Ectodermal cell (in vitro differentiated cells): ENCODE data around the gene EHD1.

Experiments used
- H3K27ac ChIP-seq: 2 replicates; pipeline ENCODE4 v1.7.0; 2013; ENCODE audit warnings: mild to moderate bottlenecking, low read depth, low read length; ENCODE audit not compliant: insufficient read depth, poor library complexity, severe bottlenecking
- H3K27me3 ChIP-seq: 2 replicates; pipeline ENCODE4 v1.7.0; 2013; ENCODE audit warnings: mild to moderate bottlenecking, low read length; ENCODE audit not compliant: insufficient read depth, control insufficient read depth, poor library complexity, severe bottlenecking
- H3K36me3 ChIP-seq: one replicate; pipeline ENCODE4 v1.7.0; 2013; ENCODE audit warnings: low read length; ENCODE audit not compliant: control insufficient read depth, insufficient read depth
- H3K4me1 ChIP-seq: one replicate; pipeline ENCODE4 v1.7.0; 2013; ENCODE audit warnings: low read length; ENCODE audit not compliant: control insufficient read depth, insufficient read depth
- H3K4me3 ChIP-seq: 2 replicates; pipeline ENCODE4 v1.7.0; 2013; ENCODE audit warnings: low read depth, low read length, control low read depth; ENCODE audit not compliant: insufficient read depth
- H3K9me3 ChIP-seq: 2 replicates; pipeline ENCODE4 v1.7.0; 2013; ENCODE audit warnings: mild to moderate bottlenecking, low read length, moderate library complexity; ENCODE audit not compliant: control insufficient read depth
- WGBS, 2 experiments: methylation state at CpG; one replicate each; pipeline ENCODE4 v1.1.7; 2013; ENCODE audit warnings: missing lambda C conversion rate in 2 of 2; 5-methylcytosine and 5-hydroxymethylcytosine counted together

EHD1 gene

GRCh38 chr11:64844330-64845128 lies 33.9 kb downstream of the EHD1 start, which contains the start of gene CDC42BPG:
TSS of gene CDC42BPG (minus strand) at chr11:64844653. CDS start at chr11:64844569, 84 bp downstream.
- Histone ChIP-seq H3K4me1 (peaks cover 22% of the 10 kb centered on the region), H3K27ac (no peak within 1 kb of the TSS)
- 1% methylated on average over 96 of the region's 96 CpGs for WGBS, 2 experiments

GRCh38 chr11:64843686-64844329 lies 34.6 kb downstream of the EHD1 start:
- H3K36me3 ChIP-seq = no peaks in the 10 kb centered on the region
- WGBS, 2 experiments = 53 to 54% methylated on average over 27 of the region's 27 CpGs
- no peaks in the 10 kb centered on the region for H3K9me3 ChIP-seq
- H3K27ac ChIP-seq = no peak overlapping the region
- H3K27me3 ChIP-seq = peaks cover 22% of the 10 kb centered on the region
- peaks cover 22% of the 10 kb centered on the region for H3K4me1 ChIP-seq
- peak overlapping the region; percentile 57 for H3K4me3 ChIP-seq

More at GRCh38 chr11:64844330-64845128, 33.9 kb downstream of the EHD1 start, which contains the start of gene CDC42BPG:
- H3K4me3 ChIP-seq = peak within 1 kb of the TSS; percentile 57
- peaks cover 22% of the 10 kb centered on the region for H3K27me3 ChIP-seq
- H3K36me3 ChIP-seq = no peaks in the 10 kb centered on the region
- H3K9me3 ChIP-seq = no peaks in the 10 kb centered on the region

GRCh38 chr11:64842851-64843685 lies 35.4 kb downstream of the EHD1 start:
- H3K36me3 ChIP-seq = no peaks in the 10 kb centered on the region
- no peaks in the 10 kb centered on the region for H3K9me3 ChIP-seq
- H3K4me1 ChIP-seq = peaks cover 22% of the 10 kb centered on the region
- no peak overlapping the region for H3K4me3 ChIP-seq
- peaks cover 22% of the 10 kb centered on the region for H3K27me3 ChIP-seq
- no peak overlapping the region for H3K27ac ChIP-seq
- WGBS, 2 experiments = 62 to 64% methylated on average over 19 of the region's 19 CpGs

GRCh38 chr11:64842366-64842759 lies 36.1 kb downstream of the EHD1 start:
- Histone ChIP-seq H3K27ac (no peak overlapping the region), H3K9me3 (no peaks in the 10 kb centered on the region), H3K36me3 (no peaks in the 10 kb centered on the region), H3K4me3 (no peak overlapping the region), H3K27me3 (peaks cover 22% of the 10 kb centered on the region), H3K4me1 (peaks cover 22% of the 10 kb centered on the region)
- WGBS, 2 experiments = 59% methylated on average over 6 of the region's 6 CpGs

GRCh38 chr11:64841592-64842365 lies 36.6 kb downstream of the EHD1 start:
- Histone ChIP-seq H3K27me3 (peaks cover 22% of the 10 kb centered on the region), H3K9me3 (no peaks in the 10 kb centered on the region), H3K4me3 (no peak overlapping the region), H3K27ac (no peak overlapping the region), H3K4me1 (peaks cover 22% of the 10 kb centered on the region), H3K36me3 (no peaks in the 10 kb centered on the region)
- WGBS, 2 experiments = 87 to 88% methylated on average over 15 of the region's 15 CpGs

GRCh38 chr11:64839887-64840782 lies 38.3 kb downstream of the EHD1 start:
- Histone ChIP-seq H3K9me3 (no peaks in the 10 kb centered on the region), H3K4me3 (no peak overlapping the region), H3K4me1 (peaks cover 22% of the 10 kb centered on the region), H3K27me3 (peaks cover 19% of the 10 kb centered on the region), H3K27ac (no peak overlapping the region), H3K36me3 (no peaks in the 10 kb centered on the region)
- WGBS, 2 experiments = 94 to 96% methylated on average over 24 of the region's 24 CpGs

- H3K27me3 ChIP-seq = peaks cover 11% of the 10 kb centered on the region
- no peak overlapping the region for H3K27ac ChIP-seq
- WGBS, 2 experiments = 92 to 94% methylated on average over 13 of the region's 13 CpGs
- H3K36me3 ChIP-seq = no peaks in the 10 kb centered on the region
- no peak overlapping the region for H3K4me3 ChIP-seq
- peaks cover 22% of the 10 kb centered on the region for H3K4me1 ChIP-seq
- no peaks in the 10 kb centered on the region for H3K9me3 ChIP-seq
Observed at GRCh38 chr11:64839335-64839734, 39.1 kb downstream of the EHD1 start.

- H3K9me3 ChIP-seq = no peaks in the 10 kb centered on the region
- no peaks in the 10 kb centered on the region for H3K36me3 ChIP-seq
- H3K27ac ChIP-seq = no peak overlapping the region
- WGBS, 2 experiments = 94 to 95% methylated on average over 28 of the region's 28 CpGs
- no peak overlapping the region for H3K4me3 ChIP-seq
- peaks cover 19% of the 10 kb centered on the region for H3K4me1 ChIP-seq
- peaks cover 5% of the 10 kb centered on the region for H3K27me3 ChIP-seq
Observed at GRCh38 chr11:64838600-64839334, 39.7 kb downstream of the EHD1 start.
